ENCODE measurements around the gene RPL35.

DNA sequence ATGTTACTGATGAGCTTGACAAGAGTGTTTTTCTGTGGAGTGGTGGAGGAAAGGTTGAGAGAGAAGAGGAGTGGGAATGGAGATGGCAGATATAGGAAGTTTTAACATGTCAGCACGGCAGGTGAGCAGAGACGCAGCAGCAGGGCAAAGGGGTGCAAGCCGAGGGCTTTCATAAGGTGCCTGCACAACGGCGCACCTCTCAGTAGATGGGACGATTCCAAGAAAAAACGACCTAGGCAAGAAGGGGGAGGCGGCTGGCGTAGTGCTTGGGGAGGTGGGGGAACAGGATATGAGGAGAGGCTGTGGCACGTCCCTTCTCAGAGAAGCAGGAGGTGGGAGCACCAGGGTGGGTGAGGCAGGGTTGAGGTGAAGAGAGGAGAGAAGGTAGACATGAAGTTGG, 24.7 kb upstream of the RPL35 start:
- TF ChIP-seq, protein P1, sequence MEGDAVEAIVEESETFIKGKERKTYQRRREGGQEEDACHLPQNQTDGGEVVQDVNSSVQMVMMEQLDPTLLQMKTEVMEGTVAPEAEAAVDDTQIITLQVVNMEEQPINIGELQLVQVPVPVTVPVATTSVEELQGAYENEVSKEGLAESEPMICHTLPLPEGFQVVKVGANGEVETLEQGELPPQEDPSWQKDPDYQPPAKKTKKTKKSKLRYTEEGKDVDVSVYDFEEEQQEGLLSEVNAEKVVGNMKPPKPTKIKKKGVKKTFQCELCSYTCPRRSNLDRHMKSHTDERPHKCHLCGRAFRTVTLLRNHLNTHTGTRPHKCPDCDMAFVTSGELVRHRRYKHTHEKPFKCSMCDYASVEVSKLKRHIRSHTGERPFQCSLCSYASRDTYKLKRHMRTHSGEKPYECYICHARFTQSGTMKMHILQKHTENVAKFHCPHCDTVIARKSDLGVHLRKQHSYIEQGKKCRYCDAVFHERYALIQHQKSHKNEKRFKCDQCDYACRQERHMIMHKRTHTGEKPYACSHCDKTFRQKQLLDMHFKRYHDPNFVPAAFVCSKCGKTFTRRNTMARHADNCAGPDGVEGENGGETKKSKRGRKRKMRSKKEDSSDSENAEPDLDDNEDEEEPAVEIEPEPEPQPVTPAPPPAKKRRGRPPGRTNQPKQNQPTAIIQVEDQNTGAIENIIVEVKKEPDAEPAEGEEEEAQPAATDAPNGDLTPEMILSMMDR (IDR thresholded peaks at IDR 0.05) = no peak
- TF ChIP-seq POLR2A (IDR thresholded peaks at IDR 0.05) = no peak
